ENCODE results near the gene C1orf21.
"Not testable (repeated sequence)": the region's sequence is repeated elsewhere in the genome, so short reads cannot be mapped to it uniquely, and the experiment has no call there.

C1orf21 gene

DNA sequence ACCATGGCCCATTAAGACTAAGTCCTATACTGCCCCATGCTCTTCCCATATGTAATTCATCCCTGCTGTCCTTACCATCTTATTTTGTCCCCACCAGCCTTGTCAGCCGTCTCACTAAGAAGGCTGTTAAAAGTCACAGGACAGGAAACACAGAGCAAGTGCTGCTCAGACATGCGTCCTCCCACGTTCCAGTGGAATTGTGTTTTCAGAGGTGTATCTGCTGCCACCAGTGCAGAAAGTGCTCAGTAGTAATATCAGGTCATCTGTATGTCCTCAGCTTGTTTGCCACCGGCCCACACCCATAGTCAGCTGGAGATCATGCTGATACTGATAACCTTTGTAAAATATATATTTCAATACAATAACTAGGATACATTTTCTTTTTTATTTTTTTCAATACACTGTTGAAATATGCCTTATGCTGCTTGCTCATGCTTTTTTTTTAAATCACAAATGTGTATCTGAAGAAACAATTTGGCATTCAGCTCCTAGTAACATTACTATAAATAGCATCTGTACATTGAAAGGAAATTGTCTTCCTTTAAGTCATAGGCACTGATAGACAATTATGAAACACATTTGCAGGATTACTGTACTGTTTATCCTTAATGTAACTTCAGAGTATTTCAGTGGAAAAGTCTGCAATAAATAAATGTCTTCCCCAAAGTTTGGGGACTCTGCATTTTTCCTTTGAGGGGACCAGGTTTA, 211.0 kb downstream of the C1orf21 start:
- no peak for DNase-seq (ENCODE audit: low read depth in 2 of 2)

GRCh38 chr1:184598403-184599193, 211.8 kb downstream of the C1orf21 start:
- DNase-seq (ENCODE audit: low read depth in 2 of 2) = no peak

DNA sequence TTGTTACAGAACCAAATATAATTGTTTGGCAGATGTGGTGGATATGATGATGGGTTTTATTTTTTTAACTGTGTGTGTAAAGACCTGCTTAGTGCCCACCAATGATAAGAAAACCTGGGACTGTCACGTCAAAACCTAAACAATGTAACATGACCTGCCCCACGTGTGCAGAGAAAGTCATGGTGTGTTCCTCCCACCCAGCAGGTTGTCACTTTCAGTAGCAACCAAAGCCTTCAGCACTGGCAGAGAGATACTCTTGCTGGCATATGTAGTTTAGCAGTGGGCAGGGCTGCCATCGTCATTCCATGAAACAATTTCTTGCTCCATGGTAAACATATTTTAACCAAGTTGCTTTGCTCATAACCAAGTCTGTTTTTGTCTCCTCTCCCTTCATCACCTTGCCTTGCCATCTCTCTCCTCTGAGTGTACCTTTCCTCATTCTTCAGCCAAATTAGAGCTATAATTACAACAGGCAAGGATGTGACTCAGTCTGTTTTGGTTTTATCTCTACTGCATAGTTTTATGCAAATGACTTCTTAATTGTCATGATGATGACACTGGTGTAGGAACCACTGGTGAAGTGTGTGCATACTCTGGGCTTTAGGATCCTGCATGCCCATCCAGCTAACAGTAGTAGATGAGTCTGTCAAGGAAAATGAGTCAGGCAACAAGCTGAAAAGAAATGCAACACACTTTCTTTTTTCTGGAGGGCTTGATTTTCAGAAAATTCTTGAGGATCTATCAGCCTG, 217.5 kb downstream of the C1orf21 start:
- DNase-seq (ENCODE audit: low read depth in 2 of 2) = no peak

GRCh38 chr1:184605941-184606340, 219.1 kb downstream of the C1orf21 start:
- DNase-seq (ENCODE audit: low read depth in 2 of 2) = no peak

DNA sequence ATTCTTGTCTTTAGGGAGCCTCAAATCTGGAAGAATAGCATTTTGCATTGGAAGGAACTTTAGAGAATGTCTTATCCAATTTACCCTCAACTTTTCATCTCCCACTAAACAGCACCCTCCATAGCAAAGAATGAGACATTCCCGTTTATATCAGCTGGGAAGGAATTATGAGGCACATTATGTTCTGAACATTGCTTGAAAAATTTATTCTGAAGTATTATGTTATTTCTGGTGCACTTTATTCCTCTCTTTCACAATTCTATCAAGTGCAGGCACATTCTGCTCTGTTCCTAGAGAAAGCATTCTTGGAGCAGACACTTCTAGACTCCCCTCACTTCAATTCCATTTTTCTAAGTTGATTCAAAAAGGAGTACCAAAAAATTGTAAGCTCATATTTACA, 220.0 kb downstream of the C1orf21 start:
- DNase-seq (ENCODE audit: low read depth in 2 of 2) = no peak

- no peak for DNase-seq (ENCODE audit: low read depth in 2 of 2)
Measured at GRCh38 chr1:184608581-184608980, 221.8 kb downstream of the C1orf21 start.

GRCh38 chr1:184608990-184609389, 222.2 kb downstream of the C1orf21 start:
- DNase-seq (ENCODE audit: low read depth in 2 of 2) = no peak

DNA sequence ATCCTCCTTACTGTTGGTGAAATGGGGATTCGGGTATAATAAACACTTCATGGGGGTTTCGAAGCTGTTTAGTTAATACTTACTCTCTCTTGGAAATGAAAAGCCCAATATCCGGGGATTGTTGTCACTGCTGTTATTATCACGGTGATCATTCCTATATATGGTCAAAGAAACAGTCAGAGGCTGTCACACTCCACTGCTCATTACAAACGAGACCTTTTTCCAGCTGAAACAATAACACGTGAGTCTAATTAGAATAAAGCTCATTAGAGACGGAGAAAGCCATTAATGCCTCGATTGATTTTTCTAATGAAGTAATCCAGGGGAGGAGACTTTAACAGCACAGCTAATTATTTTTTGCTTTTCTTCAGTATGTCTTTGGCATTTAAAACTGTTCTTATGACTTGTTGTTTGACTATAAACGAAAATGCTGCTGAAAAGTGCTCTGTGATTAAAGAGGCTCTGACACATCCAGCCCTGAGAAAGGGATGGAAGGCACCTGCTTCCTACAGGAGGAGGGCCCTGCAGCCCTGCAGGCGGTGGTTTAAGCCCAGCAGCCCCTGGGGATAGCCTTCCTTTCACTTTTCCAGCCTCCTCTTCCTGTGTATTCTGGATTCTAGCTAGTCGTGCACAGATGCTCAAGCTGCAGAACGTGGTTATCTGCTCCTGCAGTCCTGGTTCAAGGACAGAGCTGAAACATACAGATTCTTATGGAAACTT, 224.2 kb downstream of the C1orf21 start:
- DNase-seq (ENCODE audit: low read depth in 2 of 2) = no peak

- not testable (repeated sequence) for DNase-seq (ENCODE audit: low read depth in 2 of 2)
Measured at GRCh38 chr1:184612229-184612628, 225.4 kb downstream of the C1orf21 start.

GRCh38 chr1:184614667-184615066, 227.8 kb downstream of the C1orf21 start:
- no peak for DNase-seq (ENCODE audit: low read depth in 2 of 2)

- DNase-seq (ENCODE audit: low read depth in 2 of 2) = no peak
Measured at GRCh38 chr1:184615301-184615700, 228.5 kb downstream of the C1orf21 start.

GRCh38 chr1:184616504-184616903, 229.7 kb downstream of the C1orf21 start:
- DNase-seq (ENCODE audit: low read depth in 2 of 2) = no peak

DNA sequence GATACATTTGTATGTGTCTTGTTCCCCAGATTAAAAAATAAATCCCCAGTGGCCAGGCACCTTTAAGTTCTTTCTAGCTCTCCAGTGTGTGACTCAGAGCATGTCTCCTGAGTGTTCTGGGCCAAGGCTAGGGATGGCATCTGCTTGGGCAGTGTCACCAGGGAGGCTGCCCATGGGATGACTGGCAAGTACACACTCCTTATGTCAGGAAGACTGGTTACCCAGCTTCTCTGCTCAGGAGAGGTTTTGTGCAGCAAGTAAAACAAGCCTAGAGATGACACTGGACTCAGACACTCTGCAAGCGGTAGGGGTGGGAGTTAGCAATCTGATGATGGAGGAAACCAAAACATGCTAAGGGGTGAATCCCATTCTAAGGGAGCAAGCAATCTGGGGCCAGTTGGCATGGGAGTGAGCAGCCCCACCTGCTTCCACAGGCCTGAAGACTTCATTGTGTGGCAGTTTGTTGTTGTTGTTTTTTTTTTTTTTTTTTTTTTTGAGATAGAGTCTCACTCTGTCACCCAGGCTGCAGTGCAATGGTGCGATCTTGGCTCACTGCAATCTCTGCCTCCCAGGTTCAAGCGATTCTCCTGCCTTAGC, 230.7 kb downstream of the C1orf21 start:
- no peak for DNase-seq (ENCODE audit: low read depth in 2 of 2)

GRCh38 chr1:184618851-184619250, 232.0 kb downstream of the C1orf21 start:
- DNase-seq (ENCODE audit: low read depth in 2 of 2) = no peak

GRCh38 chr1:184620469-184620868, 233.6 kb downstream of the C1orf21 start:
- no peak for DNase-seq (ENCODE audit: low read depth in 2 of 2)

GRCh38 chr1:184621260-184621659, 234.4 kb downstream of the C1orf21 start:
- DNase-seq (ENCODE audit: low read depth in 2 of 2) = no peak

GRCh38 chr1:184622136-184622823, 235.5 kb downstream of the C1orf21 start:
- DNase-seq (ENCODE audit: low read depth in 2 of 2) = no peak

GRCh38 chr1:184623404-184623803, 236.6 kb downstream of the C1orf21 start:
- DNase-seq (ENCODE audit: low read depth in 2 of 2) = no peak

GRCh38 chr1:184624051-184624450, 237.2 kb downstream of the C1orf21 start:
- DNase-seq (ENCODE audit: low read depth in 2 of 2) = no peak

GRCh38 chr1:184624626-184625025, 237.8 kb downstream of the C1orf21 start:
- no peak for DNase-seq (ENCODE audit: low read depth in 2 of 2)

DNA sequence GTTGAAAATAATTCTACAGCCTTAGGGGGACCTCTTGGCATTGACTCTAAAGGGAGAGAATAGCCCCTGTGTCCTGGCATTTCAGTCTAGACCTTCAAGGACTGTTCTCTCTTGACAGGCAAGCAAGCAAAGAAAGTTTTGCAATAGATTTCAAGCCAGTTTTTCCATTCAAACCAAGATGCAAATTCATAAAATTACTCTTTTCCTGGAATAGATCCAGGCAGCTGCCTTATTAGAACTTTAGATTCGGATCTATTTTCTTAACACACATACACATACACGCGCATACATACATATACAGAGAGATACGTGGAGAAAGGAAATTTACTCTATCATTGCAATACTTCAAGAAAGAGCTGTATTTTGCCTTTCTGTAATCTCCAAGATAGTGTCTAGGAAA, 238.4 kb downstream of the C1orf21 start:
- no peak for DNase-seq (ENCODE audit: low read depth in 2 of 2)

Measured in stimulated activated CD8-positive, alpha-beta memory T cell treated with anti-CD3 and anti-CD28 coated beads, Interleukin-7, amount 100 ng/mL, for 1 hour (primary cell).